Tibial nerve (tissue), 4 donors: ENCODE data around the gene ZBTB16. TPM values are rescaled to one million over a fixed set of nuclear protein-coding genes. Genes with fewer than 3 reads are reported as not detected.

Experiments used
- DNase-seq, 2 donors: peaks; one replicate each; pipeline ENCODE4 v3.0.0-alpha.2; 2019; ENCODE audit warnings: low spot score in 2 of 2
- H3K27ac ChIP-seq, 4 donors: fragments of 200-600 bp; sonication (generic) in 3 of 4; one replicate each; pipeline ENCODE4 v1.5.1; 2017 to 2019; ENCODE audit warnings: mild to moderate bottlenecking in 1 of 4
- H3K27me3 ChIP-seq, 2 donors: fragments of 200-600 bp; sonication (generic) in 1 of 2; one replicate each; pipeline versions ENCODE4 v1.5.1 to v1.6.0; 2017 to 2019
- H3K36me3 ChIP-seq, 3 donors: fragments of 200-600 bp; sonication (generic); one replicate each; pipeline ENCODE4 v1.5.1; 2018 to 2019
- H3K4me1 ChIP-seq, 4 donors: fragments of 200-600 bp; sonication (generic) in 3 of 4; one replicate each; pipeline ENCODE4 v1.5.1; 2017 to 2019
- H3K4me3 ChIP-seq, 4 donors: fragments of 200-600 bp; sonication (generic) in 3 of 4; one replicate each; pipeline ENCODE4 v1.5.1; 2017 to 2019; ENCODE audit warnings: mild to moderate bottlenecking in 1 of 4, moderate library complexity in 1 of 4
- H3K9me3 ChIP-seq, 4 donors: fragments of 200-600 bp; sonication (generic) in 3 of 4; one replicate each; pipeline ENCODE4 v1.5.1; 2017 to 2019
- EP300 ChIP-seq, 2 donors: sonication (generic); formaldehyde crosslinking; IDR thresholded peaks; one replicate each; pipeline ENCODE4 v1.6.1; 2017; ENCODE audit warnings: antibody characterized with exemption in 2 of 2, mild to moderate bottlenecking in 1 of 2
- POLR2A ChIP-seq, 2 donors: fragments of 450-650 bp; IDR thresholded peaks; one replicate each; pipeline ENCODE4 v1.6.1; 2017; ENCODE audit warnings: antibody characterized with exemption in 2 of 2, mild to moderate bottlenecking in 2 of 2, moderate library complexity in 2 of 2
- WGBS, 2 donors: methylation state at CpG; one replicate each; pipeline ENCODE4 v1.1.5; 2018; 5-methylcytosine and 5-hydroxymethylcytosine counted together
- total RNA-seq, 4 donors: library from RNA; depleted of rRNA; stranded (reverse); fragments of >200 nt; gene quantifications; one replicate each; pipeline ENCODE4 v1.1.0, GENCODE V29; 2016
- TF ChIP-seq, protein P1 (sequence below), 5 experiments: fragments of 200-600 bp in 3 of 5; fragments of 450-650 bp in 2 of 5; sonication (generic) in 3 of 5; IDR thresholded peaks; one replicate each; pipeline ENCODE4 v1.5.1; 2016 to 2019; ENCODE audit warnings: antibody characterized with exemption in 5 of 5, mild to moderate bottlenecking in 3 of 5, moderate library complexity in 2 of 5

ZBTB16 gene
- total RNA-seq, 4 donors from 2014 or later: 405 to 756 (median 580) TPM

- peaks cover 0 to 11% (median 0%) of the 10 kb centered on the region in 4 donors for H3K4me1 ChIP-seq
- H3K36me3 ChIP-seq: no peaks in the 10 kb centered on the region
- no peak for DNase-seq
- H3K9me3 ChIP-seq: no peaks in the 10 kb centered on the region
- TF ChIP-seq EP300 (IDR thresholded peaks at IDR 0.05) (no peak), POLR2A (IDR thresholded peaks at IDR 0.05) (no peak)
- TF ChIP-seq, protein P1, sequence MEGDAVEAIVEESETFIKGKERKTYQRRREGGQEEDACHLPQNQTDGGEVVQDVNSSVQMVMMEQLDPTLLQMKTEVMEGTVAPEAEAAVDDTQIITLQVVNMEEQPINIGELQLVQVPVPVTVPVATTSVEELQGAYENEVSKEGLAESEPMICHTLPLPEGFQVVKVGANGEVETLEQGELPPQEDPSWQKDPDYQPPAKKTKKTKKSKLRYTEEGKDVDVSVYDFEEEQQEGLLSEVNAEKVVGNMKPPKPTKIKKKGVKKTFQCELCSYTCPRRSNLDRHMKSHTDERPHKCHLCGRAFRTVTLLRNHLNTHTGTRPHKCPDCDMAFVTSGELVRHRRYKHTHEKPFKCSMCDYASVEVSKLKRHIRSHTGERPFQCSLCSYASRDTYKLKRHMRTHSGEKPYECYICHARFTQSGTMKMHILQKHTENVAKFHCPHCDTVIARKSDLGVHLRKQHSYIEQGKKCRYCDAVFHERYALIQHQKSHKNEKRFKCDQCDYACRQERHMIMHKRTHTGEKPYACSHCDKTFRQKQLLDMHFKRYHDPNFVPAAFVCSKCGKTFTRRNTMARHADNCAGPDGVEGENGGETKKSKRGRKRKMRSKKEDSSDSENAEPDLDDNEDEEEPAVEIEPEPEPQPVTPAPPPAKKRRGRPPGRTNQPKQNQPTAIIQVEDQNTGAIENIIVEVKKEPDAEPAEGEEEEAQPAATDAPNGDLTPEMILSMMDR (IDR thresholded peaks at IDR 0.05): no peak
- 93 to 95% methylated on average over 5 of the region's 5 CpGs for WGBS, 2 donors
- H3K27ac ChIP-seq: no peak overlapping the region
- H3K4me3 ChIP-seq: no peak overlapping the region
- H3K27me3 ChIP-seq: no peaks in the 10 kb centered on the region
Observed at GRCh38 chr11:114270531-114271270, 211.2 kb downstream of the ZBTB16 start.

DNA sequence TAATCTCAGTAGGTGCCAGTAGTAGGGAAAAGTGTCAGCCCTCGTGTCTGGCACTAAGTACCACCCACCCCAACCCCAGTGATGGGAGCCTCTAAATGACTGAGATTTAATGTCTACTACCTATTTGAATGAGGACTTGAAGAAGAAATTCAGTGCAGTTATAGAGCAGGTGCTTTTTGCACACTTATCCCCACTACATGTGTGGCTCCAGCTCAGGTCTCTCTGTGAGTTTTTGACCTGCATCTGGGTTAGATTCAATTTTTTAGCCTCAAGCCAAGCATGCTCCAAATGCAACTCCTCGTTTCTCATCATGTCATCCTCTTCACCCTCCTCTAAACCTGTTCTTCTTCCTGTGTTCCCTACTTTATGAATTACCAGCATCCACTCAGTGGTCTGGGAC, 211.8 kb downstream of the ZBTB16 start:
- 74 to 80% methylated on average over 2 of the region's 2 CpGs for WGBS, 2 donors
- TF ChIP-seq POLR2A (IDR thresholded peaks at IDR 0.05) (no peak), EP300 (IDR thresholded peaks at IDR 0.05) (no peak)
- TF ChIP-seq, protein P1 (IDR thresholded peaks at IDR 0.05): no peak
- H3K4me1 ChIP-seq: peaks cover 0 to 11% (median 0%) of the 10 kb centered on the region in 4 donors
- no peak overlapping the region for H3K4me3 ChIP-seq
- no peaks in the 10 kb centered on the region for H3K27me3 ChIP-seq
- no peaks in the 10 kb centered on the region for H3K36me3 ChIP-seq
- no peak overlapping the region for H3K27ac ChIP-seq
- no peak for DNase-seq
- no peaks in the 10 kb centered on the region for H3K9me3 ChIP-seq

DNA sequence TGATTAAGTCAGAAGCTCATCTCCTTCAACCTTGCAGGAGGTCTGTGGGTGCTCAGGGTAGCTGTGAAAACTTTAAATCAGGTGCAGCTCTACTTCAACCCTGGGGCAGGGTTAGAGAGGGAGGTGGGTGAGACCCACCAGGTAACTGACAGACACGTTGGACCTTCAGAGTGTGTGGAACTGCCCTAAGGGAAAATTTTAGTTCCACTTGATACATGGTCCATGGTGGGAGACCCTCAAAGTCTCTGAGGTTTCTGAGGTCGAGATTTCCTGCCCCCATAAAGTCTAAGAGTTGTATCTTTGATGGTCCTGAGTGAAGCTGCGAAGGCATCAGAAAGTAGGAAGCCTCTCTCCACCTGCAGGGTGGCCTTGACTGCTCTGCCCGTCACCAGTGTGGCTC, 212.8 kb downstream of the ZBTB16 start:
- DNase-seq: no peak
- H3K27me3 ChIP-seq: no peaks in the 10 kb centered on the region
- 65 to 75% methylated on average over 4 of the region's 4 CpGs for WGBS, 2 donors

DNA sequence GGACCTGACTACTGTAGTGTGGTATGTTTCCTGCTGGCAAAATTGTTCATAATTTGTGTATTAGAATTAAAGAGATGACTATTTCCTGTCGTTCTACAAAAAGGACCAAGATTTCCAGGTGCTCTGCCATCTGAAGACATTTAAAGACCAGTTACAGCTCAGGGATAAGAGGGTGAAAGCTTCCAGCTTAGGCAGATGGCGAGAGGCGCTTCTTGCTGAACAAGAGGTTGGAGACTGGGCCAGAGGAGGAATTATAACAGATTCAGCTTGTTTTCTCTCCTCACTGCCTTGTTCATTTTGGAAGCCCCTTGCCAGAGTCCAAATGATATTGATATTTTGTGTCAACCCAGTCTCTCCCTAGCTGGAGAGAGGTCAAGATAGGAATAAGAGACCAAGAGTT, 213.6 kb downstream of the ZBTB16 start:
- H3K36me3 ChIP-seq: no peaks in the 10 kb centered on the region
- H3K4me3 ChIP-seq: no peak overlapping the region
- 88 to 92% methylated on average over 3 of the region's 3 CpGs for WGBS, 2 donors
- TF ChIP-seq, protein P1 (IDR thresholded peaks at IDR 0.05): no peak
- TF ChIP-seq EP300 (IDR thresholded peaks at IDR 0.05) (no peak), POLR2A (IDR thresholded peaks at IDR 0.05) (no peak)
- H3K27ac ChIP-seq: no peak overlapping the region
- H3K4me1 ChIP-seq: peaks cover 0 to 11% (median 0%) of the 10 kb centered on the region in 4 donors
- H3K9me3 ChIP-seq: no peaks in the 10 kb centered on the region
- no peaks in the 10 kb centered on the region for H3K27me3 ChIP-seq
- DNase-seq: no peak

More for the DNA sequence above, 212.8 kb downstream of the ZBTB16 start:
- Histone ChIP-seq H3K36me3 (no peaks in the 10 kb centered on the region), H3K9me3 (no peaks in the 10 kb centered on the region), H3K4me1 (peaks cover 0 to 11% (median 0%) of the 10 kb centered on the region in 4 donors), H3K27ac (no peak overlapping the region), H3K4me3 (no peak overlapping the region)
- TF ChIP-seq EP300 (IDR thresholded peaks at IDR 0.05) (no peak), POLR2A (IDR thresholded peaks at IDR 0.05) (no peak)
- TF ChIP-seq, protein P1 (IDR thresholded peaks at IDR 0.05): no peak

DNA sequence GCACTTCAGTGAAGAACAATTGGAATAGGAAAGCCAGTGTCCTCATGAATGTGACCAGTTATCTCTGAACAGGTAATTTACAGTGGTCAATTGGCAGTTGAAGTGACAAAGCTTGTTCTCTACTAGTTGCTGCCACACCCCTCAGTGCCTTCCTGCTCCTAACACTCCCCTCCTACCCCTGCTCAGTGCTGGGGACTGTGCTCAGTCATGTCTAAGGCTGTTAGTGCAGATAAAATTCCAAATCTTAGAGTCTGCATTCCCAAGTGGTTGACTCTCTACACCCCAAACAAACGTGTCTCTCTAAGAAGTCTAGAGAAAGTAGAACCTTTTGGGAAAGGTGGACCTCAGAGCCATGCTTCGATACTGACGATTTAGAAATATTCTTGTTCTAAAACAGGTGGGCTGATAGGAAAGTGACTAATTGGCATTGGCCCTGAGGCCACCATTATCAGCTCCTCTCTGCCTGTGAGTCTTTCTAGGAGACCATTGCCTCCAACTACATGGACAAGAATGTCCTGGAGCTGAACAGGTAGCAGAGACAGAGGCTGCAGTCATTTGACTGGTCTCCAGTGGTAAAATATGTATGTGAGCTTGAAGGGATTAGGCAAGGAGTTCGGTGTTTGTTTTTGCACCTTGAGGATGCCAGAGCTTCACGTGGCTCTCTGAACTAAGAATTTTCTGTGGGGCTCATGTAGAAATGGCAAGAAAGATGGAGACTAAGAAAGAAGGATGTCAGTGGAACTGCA, 214.6 kb downstream of the ZBTB16 start:
- TF ChIP-seq, protein P1 (IDR thresholded peaks at IDR 0.05): no peak
- TF ChIP-seq POLR2A (IDR thresholded peaks at IDR 0.05) (no peak), EP300 (IDR thresholded peaks at IDR 0.05) (no peak)
- H3K9me3 ChIP-seq: no peaks in the 10 kb centered on the region
- H3K27ac ChIP-seq: no peak overlapping the region
- 80 to 89% methylated on average over 5 of the region's 5 CpGs for WGBS, 2 donors
- H3K36me3 ChIP-seq: no peaks in the 10 kb centered on the region
- H3K4me3 ChIP-seq: no peak overlapping the region
- peaks cover 0 to 11% (median 0%) of the 10 kb centered on the region in 4 donors for H3K4me1 ChIP-seq
- H3K27me3 ChIP-seq: no peaks in the 10 kb centered on the region
- DNase-seq: no peak
